ENCODE data around the gene CMTR2. TPM values are rescaled to one million over a fixed set of nuclear protein-coding genes. Genes with fewer than 3 reads are reported as not detected.

The CMTR2 gene
- total and polyA plus RNA-seq, 2 of the 4 experiments (the other 2 are of a cell fraction): 10.6 to 21.9 TPM

DNA sequence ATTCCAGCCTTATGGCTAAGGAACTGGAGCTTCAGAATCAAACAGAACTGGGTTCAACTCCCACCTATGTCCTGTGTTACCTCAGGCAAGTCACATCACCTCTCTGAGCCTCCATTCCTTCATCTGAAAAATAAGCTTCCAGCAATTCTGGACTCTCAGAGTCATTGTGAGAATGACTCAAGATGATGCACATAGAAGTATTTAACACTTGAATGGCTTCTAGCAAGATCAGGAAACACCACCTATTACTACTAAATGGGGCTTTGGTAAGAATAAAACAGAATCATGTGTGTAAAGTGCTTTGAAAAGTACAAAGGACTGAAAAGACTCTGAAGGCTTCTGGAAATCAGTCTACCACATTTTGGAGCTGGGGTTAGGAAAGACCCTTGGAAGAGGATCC, 38.5 kb upstream of the CMTR2 start:
- no peaks in the 10 kb centered on the region for H3K4me1 ChIP-seq (ENCODE audit: control insufficient read depth, insufficient read depth, low read length)
- H2AK5ac ChIP-seq (ENCODE audit: low read depth, low read length): no peak overlapping the region
- ChIA-PET POLR2A (ENCODE audit: unreplicated experiment) (interaction anchor here (0.5 kb wide), 1 partner anchor 39 kb away, joined by 3 read pairs; the partner anchor contains the start of gene CMTR2), CTCF (no interaction called here)
- BruUV-seq (replicated peaks): no TSS peak
- H3K4me2 ChIP-seq (ENCODE audit: low read depth, low read length): no peak overlapping the region
- H3K14ac ChIP-seq (replicated peaks; ENCODE audit: low read depth, low read length): no peak overlapping the region
- H3K56ac ChIP-seq (ENCODE audit: extremely low read depth, insufficient read depth, low read length): no peak overlapping the region
- intact Hi-C loops (cut with micrococcal nuclease): no loop called here
- no peak for DNase-seq
- in situ Hi-C loops (cut with MboI; ENCODE audit: low sequenced_read_pairs): no loop called here
- H3K4ac ChIP-seq (ENCODE audit: low read depth, low read length): no peak overlapping the region
- no peaks in the 10 kb centered on the region for H3K27me3 ChIP-seq (ENCODE audit: control insufficient read depth, insufficient read depth, low read length)
- no peak overlapping the region for H2AFZ ChIP-seq (replicated peaks; ENCODE audit: low read length, poor library complexity)
- no peak overlapping the region for H4K8ac ChIP-seq (ENCODE audit: low read depth in 2 of 2, low read length in 2 of 2)
- no peaks in the 10 kb centered on the region for H4K20me1 ChIP-seq (ENCODE audit: insufficient read depth, low read length)
- no peak overlapping the region for H2BK120ac ChIP-seq (ENCODE audit: low read depth, low read length)
- H2BK20ac ChIP-seq (ENCODE audit: low read depth, low read length): no peak overlapping the region
- no peak for TF ChIP-seq MXI1 (IDR thresholded peaks at IDR 0.05; ENCODE audit: borderline replicate concordance, low read depth, low read length)
- no peak for TF ChIP-seq BHLHE40 (IDR thresholded peaks at IDR 0.05; ENCODE audit: low read depth, low read length)
- TF ChIP-seq NFE2L2 (IDR thresholded peaks at IDR 0.05; ENCODE audit: low read depth, low read length): no peak
- TF ChIP-seq CHD1 (IDR thresholded peaks at IDR 0.05; ENCODE audit: low read depth, low read length): no peak
- TF ChIP-seq RCOR1 (IDR thresholded peaks at IDR 0.05; ENCODE audit: insufficient replicate concordance, low read length): no peak
- no peak for TF ChIP-seq MAZ (IDR thresholded peaks at IDR 0.05; ENCODE audit: borderline replicate concordance, low read depth, low read length)
- TF ChIP-seq, protein P1, sequence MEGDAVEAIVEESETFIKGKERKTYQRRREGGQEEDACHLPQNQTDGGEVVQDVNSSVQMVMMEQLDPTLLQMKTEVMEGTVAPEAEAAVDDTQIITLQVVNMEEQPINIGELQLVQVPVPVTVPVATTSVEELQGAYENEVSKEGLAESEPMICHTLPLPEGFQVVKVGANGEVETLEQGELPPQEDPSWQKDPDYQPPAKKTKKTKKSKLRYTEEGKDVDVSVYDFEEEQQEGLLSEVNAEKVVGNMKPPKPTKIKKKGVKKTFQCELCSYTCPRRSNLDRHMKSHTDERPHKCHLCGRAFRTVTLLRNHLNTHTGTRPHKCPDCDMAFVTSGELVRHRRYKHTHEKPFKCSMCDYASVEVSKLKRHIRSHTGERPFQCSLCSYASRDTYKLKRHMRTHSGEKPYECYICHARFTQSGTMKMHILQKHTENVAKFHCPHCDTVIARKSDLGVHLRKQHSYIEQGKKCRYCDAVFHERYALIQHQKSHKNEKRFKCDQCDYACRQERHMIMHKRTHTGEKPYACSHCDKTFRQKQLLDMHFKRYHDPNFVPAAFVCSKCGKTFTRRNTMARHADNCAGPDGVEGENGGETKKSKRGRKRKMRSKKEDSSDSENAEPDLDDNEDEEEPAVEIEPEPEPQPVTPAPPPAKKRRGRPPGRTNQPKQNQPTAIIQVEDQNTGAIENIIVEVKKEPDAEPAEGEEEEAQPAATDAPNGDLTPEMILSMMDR (conservative IDR thresholded peaks at IDR 0.05; ENCODE audit: low read depth, low read length): no peak
- TF ChIP-seq RAD21 (IDR thresholded peaks at IDR 0.05; ENCODE audit: low read length): no peak
- TF ChIP-seq FOS (IDR thresholded peaks at IDR 0.05; ENCODE audit: low read depth, low read length): no peak
- no peak for TF ChIP-seq CEBPB (IDR thresholded peaks at IDR 0.05; ENCODE audit: low read depth, low read length)
- no peak for TF ChIP-seq POLR2A (IDR thresholded peaks at IDR 0.05; ENCODE audit: low read depth, low read length)
- TF ChIP-seq, protein P2, sequence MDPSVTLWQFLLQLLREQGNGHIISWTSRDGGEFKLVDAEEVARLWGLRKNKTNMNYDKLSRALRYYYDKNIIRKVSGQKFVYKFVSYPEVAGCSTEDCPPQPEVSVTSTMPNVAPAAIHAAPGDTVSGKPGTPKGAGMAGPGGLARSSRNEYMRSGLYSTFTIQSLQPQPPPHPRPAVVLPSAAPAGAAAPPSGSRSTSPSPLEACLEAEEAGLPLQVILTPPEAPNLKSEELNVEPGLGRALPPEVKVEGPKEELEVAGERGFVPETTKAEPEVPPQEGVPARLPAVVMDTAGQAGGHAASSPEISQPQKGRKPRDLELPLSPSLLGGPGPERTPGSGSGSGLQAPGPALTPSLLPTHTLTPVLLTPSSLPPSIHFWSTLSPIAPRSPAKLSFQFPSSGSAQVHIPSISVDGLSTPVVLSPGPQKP (IDR thresholded peaks at IDR 0.05; ENCODE audit: borderline replicate concordance, low read depth, low read length): no peak
- no peak for TF ChIP-seq SMC3 (IDR thresholded peaks at IDR 0.05; ENCODE audit: low read depth, low read length)
- no peak for TF ChIP-seq MAFK (IDR thresholded peaks at IDR 0.05; ENCODE audit: low read depth, low read length)
- TF ChIP-seq RFX5 (IDR thresholded peaks at IDR 0.05; ENCODE audit: low read depth, low read length): no peak
- TF ChIP-seq USF2 (IDR thresholded peaks at IDR 0.05; ENCODE audit: low read depth, low read length): no peak
- dilution Hi-C loops (cut with HindIII; ENCODE audit: low sequenced_read_pairs, unreplicated experiment): no loop called here
- H3K27ac ChIP-seq (ENCODE audit: insufficient read depth, low read length): no peak overlapping the region
- no peaks in the 10 kb centered on the region for H3K9me3 ChIP-seq (ENCODE audit: control insufficient read depth, insufficient read depth, low read length)
- no peak overlapping the region for H4K91ac ChIP-seq (ENCODE audit: insufficient read depth, low read depth, low read length)
- H3K18ac ChIP-seq (ENCODE audit: low read depth, low read length): no peak overlapping the region
- no peak for ATAC-seq (ENCODE audit: low read depth)
- no peak overlapping the region for H3K9ac ChIP-seq (ENCODE audit: low read depth, low read length)
- H3K9me1 ChIP-seq (ENCODE audit: insufficient read depth, low read length): no peaks in the 10 kb centered on the region
- no peak overlapping the region for H2BK5ac ChIP-seq (ENCODE audit: low read depth, low read length, poor library complexity, severe bottlenecking)
- no peak overlapping the region for H3K23ac ChIP-seq (ENCODE audit: low read depth, low read length)
- no peak overlapping the region for H4K5ac ChIP-seq (ENCODE audit: low read depth, low read length)
- no peak overlapping the region for H2AK9ac ChIP-seq (replicated peaks; ENCODE audit: low read depth, low read length, poor library complexity)
- H3K79me1 ChIP-seq (ENCODE audit: low read depth in 1 of 2, low read length in 2 of 2): no peaks in the 10 kb centered on the region
- no peak overlapping the region for H3K4me3 ChIP-seq (ENCODE audit: insufficient read depth, low read depth, low read length)
- no peak overlapping the region for H2BK15ac ChIP-seq (ENCODE audit: low read depth, low read length)
- no peaks in the 10 kb centered on the region for H3K36me3 ChIP-seq (ENCODE audit: control insufficient read depth, insufficient read depth, low read length)
